Measurements from ENCODE around the gene USP40.

DNA sequence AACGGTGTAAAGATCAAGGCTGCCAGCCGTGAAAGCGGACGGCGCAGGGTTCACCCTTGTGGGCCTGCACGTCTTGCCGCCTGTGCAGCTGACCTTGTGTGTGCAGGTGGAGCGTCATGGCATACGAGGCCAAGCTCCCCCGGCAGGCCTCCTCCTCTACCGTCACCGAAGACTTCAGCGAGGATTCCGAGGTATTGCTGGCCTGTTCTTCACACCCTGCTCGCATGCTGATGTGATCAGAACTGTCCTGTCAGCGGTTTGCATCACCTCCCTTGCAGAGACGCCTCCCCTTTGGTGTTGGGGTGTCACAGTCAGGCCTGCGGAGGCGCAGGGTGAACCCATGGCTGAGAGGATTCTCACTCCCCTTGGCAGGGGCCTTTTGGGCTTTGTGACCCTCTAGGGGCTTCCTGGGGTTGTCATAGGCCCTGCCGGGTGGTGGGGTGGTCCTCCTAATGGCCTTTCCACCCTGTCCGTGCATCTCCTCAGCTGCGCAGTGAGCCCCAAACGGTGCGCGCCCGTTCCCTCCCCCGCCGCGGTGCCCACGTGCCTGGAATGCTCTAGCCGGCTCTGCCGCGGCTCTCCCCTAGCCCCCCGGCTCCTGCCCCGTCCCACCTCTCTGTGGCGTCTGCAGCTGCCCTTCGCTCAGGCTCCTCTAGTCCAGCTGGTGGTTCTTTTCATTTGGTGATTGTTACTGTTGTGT lies 119.8 kb downstream of the USP40 start:
- no peak for TF ChIP-seq POLR2A (IDR thresholded peaks at IDR 0.05; ENCODE audit: low read depth, low read length)
- no peak for TF ChIP-seq USF2 (IDR thresholded peaks at IDR 0.05; ENCODE audit: borderline replicate concordance, low read depth, low read length)
- TF ChIP-seq ZZZ3 (IDR thresholded peaks at IDR 0.05; ENCODE audit: control insufficient read depth, insufficient read length, low read depth), result no peak
- TF ChIP-seq MYC (IDR thresholded peaks at IDR 0.05; ENCODE audit: insufficient read depth, insufficient read length, insufficient replicate concordance, low read length, severe bottlenecking), result no peak
- no peak for TF ChIP-seq EP300 (IDR thresholded peaks at IDR 0.05; ENCODE audit: borderline replicate concordance in 1 of 2, control insufficient read depth in 1 of 2, low read depth in 2 of 2, low read length in 2 of 2)
- no peak for TF ChIP-seq MEF2A (IDR thresholded peaks at IDR 0.05; ENCODE audit: insufficient read depth, low read depth, low read length)
- TF ChIP-seq CTCF (IDR thresholded peaks at IDR 0.05 in 2 of 3, conservative IDR thresholded peaks at IDR 0.05 in 1 of 3; ENCODE audit: control insufficient read depth in 2 of 3, extremely low read depth in 1 of 3, insufficient read depth in 1 of 3, low read depth in 3 of 3, low read length in 3 of 3), result no peak
- no peak for TF ChIP-seq CHD1 (IDR thresholded peaks at IDR 0.05; ENCODE audit: low read depth, low read length)

Measured in GM12878 (cell line).